IMR-90 (cell line): Measurements from ENCODE around the gene FGGY. TPM values are rescaled to one million over a fixed set of nuclear protein-coding genes. Genes with fewer than 3 reads are reported as not detected.

ENCODE experiments used
- ATAC-seq: fragments of 200-7000 bp; cut with Tn5 transposase; 2 replicates; pipeline ENCODE4 v1.9.1; 2020; ENCODE audit warnings: low read depth, mild to moderate bottlenecking, moderate library complexity
- BruUV-seq: library from RNA; stranded (reverse); fragments of 400-500 nt; replicated peaks from 2 replicates; lab custom pipeline; 2021; lab: Mats Ljungman, UMichigan
- CTCF ChIA-PET: fragments of 300-600 bp; formaldehyde crosslinking; extraction: SDS; loops from one replicate; lab custom pipeline; 2021; ENCODE audit warnings: antibody characterized with exemption; lab: Yijun Ruan, JAX
- POLR2A ChIA-PET: fragments of 300-600 bp; sonication (Branson Sonifier 250); formaldehyde crosslinking; loops from one replicate; lab custom pipeline; 2022; ENCODE audit warnings: antibody characterized with exemption; ENCODE audit not compliant: unreplicated experiment; lab: Charles Lee
- DNase-seq: peaks from one replicate; pipeline ENCODE4 v3.0.0; 2013
- H2AFZ ChIP-seq: replicated peaks from 2 replicates; pipeline ENCODE3; 2013; ENCODE audit warnings: low read length, mild to moderate bottlenecking; ENCODE audit not compliant: poor library complexity
- H2AK5ac ChIP-seq: 2 replicates; pipeline ENCODE4 v1.6.1; 2013; ENCODE audit warnings: low read depth, low read length, inconsistent platforms
- H2AK9ac ChIP-seq: replicated peaks from 2 replicates; pipeline ENCODE3; 2013; ENCODE audit warnings: mild to moderate bottlenecking, low read depth, low read length, moderate library complexity; ENCODE audit not compliant: poor library complexity
- H2BK120ac ChIP-seq: 2 replicates; pipeline ENCODE4 v1.6.1; 2013; ENCODE audit warnings: low read depth, low read length, inconsistent platforms
- H2BK15ac ChIP-seq: 3 replicates; pipeline ENCODE4 v1.6.1; 2013; ENCODE audit warnings: low read depth, low read length, inconsistent platforms
- H2BK20ac ChIP-seq: 2 replicates; pipeline ENCODE4 v1.6.1; 2013; ENCODE audit warnings: low read depth, mild to moderate bottlenecking, inconsistent platforms, low read length, moderate library complexity
- H2BK5ac ChIP-seq: 2 replicates; pipeline ENCODE4 v1.6.1; 2013; ENCODE audit warnings: mild to moderate bottlenecking, low read depth, low read length, inconsistent platforms; ENCODE audit not compliant: poor library complexity, severe bottlenecking
- H3K14ac ChIP-seq: replicated peaks from 2 replicates; pipeline ENCODE4 v1.6.1; 2013; ENCODE audit warnings: low read depth, low read length, inconsistent platforms
- H3K18ac ChIP-seq: 2 replicates; pipeline ENCODE4 v1.6.1; 2013; ENCODE audit warnings: low read depth, low read length, control low read depth
- H3K23ac ChIP-seq: 2 replicates; pipeline ENCODE4 v1.6.1; 2013; ENCODE audit warnings: low read depth, low read length, inconsistent platforms
- H3K27ac ChIP-seq: 2 replicates; pipeline ENCODE4 v1.5.1; 2013; ENCODE audit warnings: mild to moderate bottlenecking, control low read depth, low read length; ENCODE audit not compliant: insufficient read depth
- H3K27me3 ChIP-seq: 2 replicates; pipeline ENCODE4 v1.6.1; 2013; ENCODE audit warnings: low read length; ENCODE audit not compliant: control insufficient read depth, insufficient read depth
- H3K36me3 ChIP-seq: 2 replicates; pipeline ENCODE4 v1.6.1; 2013; ENCODE audit warnings: low read length, mixed read lengths; ENCODE audit not compliant: control insufficient read depth, insufficient read depth
- H3K4ac ChIP-seq: 2 replicates; pipeline ENCODE4 v1.6.1; 2013; ENCODE audit warnings: low read depth, low read length, inconsistent platforms
- H3K4me1 ChIP-seq: 2 replicates; pipeline ENCODE4 v1.6.1; 2013; ENCODE audit warnings: low read length, mixed read lengths; ENCODE audit not compliant: control insufficient read depth, insufficient read depth
- H3K4me2 ChIP-seq: 2 replicates; pipeline ENCODE4 v1.6.1; 2013; ENCODE audit warnings: low read depth, mild to moderate bottlenecking, control low read depth, low read length, moderate library complexity
- H3K4me3 ChIP-seq: 2 replicates; pipeline ENCODE4 v1.5.1; 2013; ENCODE audit warnings: low read depth, mild to moderate bottlenecking, control low read depth, low read length, moderate library complexity; ENCODE audit not compliant: insufficient read depth
- H3K56ac ChIP-seq: 2 replicates; pipeline ENCODE4 v1.6.1; 2013; ENCODE audit warnings: low read length, inconsistent platforms; ENCODE audit not compliant: insufficient read depth; ENCODE audit errors: extremely low read depth
- H3K79me1 ChIP-seq, 2 experiments: 2 replicates each; pipeline ENCODE4 v1.6.1; 2013; ENCODE audit warnings: low read length in 2 of 2, inconsistent platforms in 1 of 2, low read depth in 1 of 2
- H3K9ac ChIP-seq: 2 replicates; pipeline ENCODE4 v1.6.1; 2013; ENCODE audit warnings: low read depth, low read length, control low read depth
- H3K9me1 ChIP-seq: 2 replicates; pipeline ENCODE4 v1.6.1; 2013; ENCODE audit warnings: low read length, inconsistent platforms; ENCODE audit not compliant: insufficient read depth
- H3K9me3 ChIP-seq: 2 replicates; pipeline ENCODE4 v1.6.1; 2013; ENCODE audit warnings: low read length; ENCODE audit not compliant: control insufficient read depth, insufficient read depth
- H4K20me1 ChIP-seq: 2 replicates; pipeline ENCODE4 v1.6.1; 2013; ENCODE audit warnings: low read length, inconsistent platforms; ENCODE audit not compliant: insufficient read depth
- H4K5ac ChIP-seq: 2 replicates; pipeline ENCODE4 v1.6.1; 2013; ENCODE audit warnings: mild to moderate bottlenecking, low read depth, low read length, control low read depth
- H4K8ac ChIP-seq, 2 experiments: 2 replicates each; pipeline ENCODE4 v1.6.1; 2013; ENCODE audit warnings: low read depth in 2 of 2, low read length in 2 of 2, control low read depth in 1 of 2, inconsistent platforms in 1 of 2
- H4K91ac ChIP-seq: 2 replicates; pipeline ENCODE4 v1.6.1; 2013; ENCODE audit warnings: low read depth, low read length, inconsistent platforms; ENCODE audit not compliant: insufficient read depth
- BHLHE40 ChIP-seq: fragments of 150-350 bp; IDR thresholded peaks from 2 replicates; pipeline ENCODE4 v1.6.1; 2016; ENCODE audit warnings: mild to moderate bottlenecking, low read depth, low read length
- FOS ChIP-seq: fragments of 150-350 bp; IDR thresholded peaks from 2 replicates; pipeline ENCODE4 v1.6.1; 2016; ENCODE audit warnings: low read depth, low read length
- MAFK ChIP-seq: IDR thresholded peaks from 2 replicates; pipeline ENCODE4 v1.6.1; 2012; ENCODE audit warnings: low read depth, low read length, improper control_type of control experiment
- MAZ ChIP-seq: IDR thresholded peaks from 2 replicates; pipeline ENCODE4 v1.6.1; 2012; ENCODE audit warnings: low read depth, mild to moderate bottlenecking, low read length, improper control_type of control experiment, moderate library complexity, borderline replicate concordance
- MXI1 ChIP-seq: IDR thresholded peaks from 2 replicates; pipeline ENCODE4 v1.6.1; 2012; ENCODE audit warnings: low read depth, mild to moderate bottlenecking, low read length, moderate library complexity, borderline replicate concordance
- NFE2L2 ChIP-seq: fragments of 150-350 bp; IDR thresholded peaks from 2 replicates; pipeline ENCODE4 v1.6.1; 2016; ENCODE audit warnings: low read depth, mild to moderate bottlenecking, low read length
- POLR2A ChIP-seq: IDR thresholded peaks from 2 replicates; pipeline ENCODE4 v1.6.1; 2012; ENCODE audit warnings: mild to moderate bottlenecking, low read depth, low read length
- RAD21 ChIP-seq: IDR thresholded peaks from 2 replicates; pipeline ENCODE4 v1.6.1; 2012; ENCODE audit warnings: low read length, improper control_type of control experiment
- RCOR1 ChIP-seq: IDR thresholded peaks from 2 replicates; pipeline ENCODE4 v1.6.1; 2012; ENCODE audit warnings: mild to moderate bottlenecking, low read length, improper control_type of control experiment; ENCODE audit not compliant: insufficient replicate concordance
- SMC3 ChIP-seq: fragments of 150-350 bp; IDR thresholded peaks from 2 replicates; pipeline ENCODE4 v1.6.1; 2016; ENCODE audit warnings: low read depth, mild to moderate bottlenecking, antibody characterized with exemption, low read length, moderate library complexity
- WGBS, 2 experiments: methylation state at CpG; one replicate each; pipeline versions ENCODE4 v1.1.5 to v1.1.7; 2013; ENCODE audit warnings: missing lambda C conversion rate in 2 of 2; ENCODE audit not compliant: insufficient read length in 1 of 2; ENCODE audit errors: extremely low coverage in 2 of 2; 5-methylcytosine and 5-hydroxymethylcytosine counted together
- dilution Hi-C: fragments of 300-500 bp; cut with HindIII; formaldehyde crosslinking; loops from one replicate; pipeline ENCODE4 v1.14.3; 2018; ENCODE audit warnings: low sequenced_read_pairs; ENCODE audit not compliant: unreplicated experiment
- in situ Hi-C: fragments of 300-500 bp; cut with MboI; formaldehyde crosslinking; loops from 3 replicates; pipeline ENCODE4 v1.14.3; 2019; ENCODE audit warnings: low sequenced_read_pairs, inconsistent platforms, mixed read lengths
- intact Hi-C: fragments of 100-400 bp; cut with micrococcal nuclease; formaldehyde crosslinking; loops from 2 replicates; pipeline ENCODE4 v1.10.0; 2022
- polyA plus RNA-seq, 3 experiments: library from polyadenylated mRNA; depleted of rRNA; stranded (reverse); fragments of >200 nt; gene quantifications; 2 replicates each; pipeline ENCODE4 v1.2.3, GENCODE V29; 2012; ENCODE audit warnings: low replicate concordance in 1 of 3
- total RNA-seq: library from RNA; depleted of rRNA; stranded (reverse); fragments of >200 nt; gene quantifications from 2 replicates; pipeline ENCODE4 v1.2.3, GENCODE V29; 2012
- TF ChIP-seq, protein P1 (sequence below): conservative IDR thresholded peaks from 2 replicates; pipeline ENCODE4 v1.5.1; 2012; ENCODE audit warnings: mild to moderate bottlenecking, low read depth, low read length, improper control_type of control experiment
- TF ChIP-seq, protein P2 (sequence below): fragments of 150-350 bp; IDR thresholded peaks from 2 replicates; pipeline ENCODE4 v1.6.1; 2017; ENCODE audit warnings: mild to moderate bottlenecking, antibody characterized with exemption, low read length, low read depth
- TF ChIP-seq, protein P3 (sequence below): fragments of 150-350 bp; IDR thresholded peaks from 2 replicates; pipeline ENCODE4 v1.6.1; 2016; ENCODE audit warnings: low read depth, mild to moderate bottlenecking, low read length, moderate library complexity, borderline replicate concordance

The FGGY gene
- total and polyA plus RNA-seq, 2 of the 4 experiments (the other 2 are of a cell fraction) = 5.6 to 14.0 TPM

DNA sequence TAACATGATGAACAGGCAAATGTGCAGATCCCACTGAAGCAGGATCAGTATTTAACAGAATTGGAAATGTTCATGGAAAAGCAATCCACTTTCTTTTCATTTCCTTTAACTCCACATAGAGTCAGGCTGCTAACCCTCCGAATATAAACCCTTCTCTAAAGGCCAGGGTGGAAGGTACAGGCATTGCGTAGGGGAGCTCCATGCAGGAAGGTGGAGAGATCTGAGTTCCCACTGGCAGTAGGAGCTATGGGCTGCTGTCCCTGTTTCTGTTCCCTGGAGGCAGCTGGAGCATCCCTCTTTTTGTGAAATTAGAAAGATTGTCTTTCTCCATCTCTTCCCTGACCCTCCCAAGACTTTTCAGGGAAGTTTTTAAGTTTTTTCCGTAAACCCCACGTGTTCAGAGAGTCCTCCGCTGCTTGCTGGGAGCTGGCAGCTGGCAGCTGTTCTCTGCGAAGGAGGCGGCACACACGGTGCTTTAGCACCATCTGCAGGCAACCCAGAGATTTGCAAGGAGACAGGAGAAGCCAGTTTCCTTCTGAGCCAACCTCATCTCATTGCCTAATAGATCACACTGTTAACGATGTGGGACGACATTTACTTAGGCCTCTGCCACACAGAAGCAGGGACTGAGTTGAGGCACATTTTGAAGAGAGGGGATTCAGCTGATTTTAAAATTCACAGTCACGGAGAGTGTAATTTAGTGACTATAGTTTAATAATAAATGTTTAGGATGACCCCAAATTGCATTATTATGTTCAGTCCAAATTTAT lies 462.4 kb downstream of the FGGY start:
- peak overlapping the region; percentile 81 for H4K91ac ChIP-seq
- H2BK5ac ChIP-seq = peak overlapping the region; percentile 20
- in situ Hi-C loops (loop anchor here (5.0 to 25.0 kb wide), 3 partner anchors 972 to 1247 kb away; no protein-coding TSS in a partner anchor), dilution Hi-C loops (loop anchor here (25.0 kb wide), 1 partner anchor 1022 kb away; no protein-coding TSS in a partner anchor), intact Hi-C loops (loop anchor here (1.0 to 10.0 kb wide), 8 partner anchors 60 to 1215 kb away; partner anchors contain the start of gene OMA1)
- ChIA-PET CTCF (interaction anchor here (0.5 to 3.3 kb wide), 22 partner anchors 9 to 1244 kb away, joined by 3 to 16 read pairs (median 4); no protein-coding TSS in a partner anchor), POLR2A (no interaction called here)
- peak overlapping the region; percentile 23 for H2AK5ac ChIP-seq
- no peaks in the 10 kb centered on the region for H3K9me1 ChIP-seq
- no TSS peak for BruUV-seq
- ATAC-seq (peak; percentile 97), DNase-seq (peak; percentile 83)
- no peaks in the 10 kb centered on the region for H4K20me1 ChIP-seq
- H4K8ac ChIP-seq = peak overlapping the region; percentile 68 to 85
- peak overlapping the region; percentile 94 for H2BK120ac ChIP-seq
- no peaks in the 10 kb centered on the region for H3K9me3 ChIP-seq
- peak overlapping the region; percentile 60 for H2AK9ac ChIP-seq
- H4K5ac ChIP-seq = peak overlapping the region; percentile 89
- peak overlapping the region; percentile 87 for H3K4ac ChIP-seq
- peak overlapping the region; percentile 97 for H2BK20ac ChIP-seq
- peak overlapping the region; percentile 58 for H3K4me2 ChIP-seq
- H3K18ac ChIP-seq = peak overlapping the region; percentile 89
- H3K27ac ChIP-seq = peak overlapping the region; percentile 60
- peak overlapping the region; percentile 91 for H2AFZ ChIP-seq
- H3K36me3 ChIP-seq = no peaks in the 10 kb centered on the region
- H3K27me3 ChIP-seq = no peaks in the 10 kb centered on the region; the same call in 1 of the 2 replicates
- H2BK15ac ChIP-seq = peak overlapping the region; percentile 77; the same call in 2 of the 3 replicates
- H3K14ac ChIP-seq = peak overlapping the region; percentile 87
- peak overlapping the region; percentile 59 for H3K56ac ChIP-seq
- peak overlapping the region; percentile 54 for H3K9ac ChIP-seq
- no peaks in the 10 kb centered on the region for H3K79me1 ChIP-seq
- H3K4me1 ChIP-seq = peaks cover 2% of the 10 kb centered on the region; the same call in 1 of the 2 replicates
- WGBS, 2 experiments = 0% methylated on average over 3 of the region's 11 CpGs; no CpG with 5 or more reads in 1 of the 2 experiments
- peak overlapping the region; percentile 75 for H3K23ac ChIP-seq
- H3K4me3 ChIP-seq = no peak overlapping the region
- no peak for TF ChIP-seq NFE2L2
- peak; percentile 98 for TF ChIP-seq SMC3
- peak; percentile 79 for TF ChIP-seq POLR2A
- TF ChIP-seq MAFK = no peak
- peak; percentile 92 for TF ChIP-seq MXI1
- 0 out of 2 replicates have a peak, but pooled peaks have one; percentile 7 for TF ChIP-seq FOS
- no peak for TF ChIP-seq BHLHE40
- TF ChIP-seq, protein P1, sequence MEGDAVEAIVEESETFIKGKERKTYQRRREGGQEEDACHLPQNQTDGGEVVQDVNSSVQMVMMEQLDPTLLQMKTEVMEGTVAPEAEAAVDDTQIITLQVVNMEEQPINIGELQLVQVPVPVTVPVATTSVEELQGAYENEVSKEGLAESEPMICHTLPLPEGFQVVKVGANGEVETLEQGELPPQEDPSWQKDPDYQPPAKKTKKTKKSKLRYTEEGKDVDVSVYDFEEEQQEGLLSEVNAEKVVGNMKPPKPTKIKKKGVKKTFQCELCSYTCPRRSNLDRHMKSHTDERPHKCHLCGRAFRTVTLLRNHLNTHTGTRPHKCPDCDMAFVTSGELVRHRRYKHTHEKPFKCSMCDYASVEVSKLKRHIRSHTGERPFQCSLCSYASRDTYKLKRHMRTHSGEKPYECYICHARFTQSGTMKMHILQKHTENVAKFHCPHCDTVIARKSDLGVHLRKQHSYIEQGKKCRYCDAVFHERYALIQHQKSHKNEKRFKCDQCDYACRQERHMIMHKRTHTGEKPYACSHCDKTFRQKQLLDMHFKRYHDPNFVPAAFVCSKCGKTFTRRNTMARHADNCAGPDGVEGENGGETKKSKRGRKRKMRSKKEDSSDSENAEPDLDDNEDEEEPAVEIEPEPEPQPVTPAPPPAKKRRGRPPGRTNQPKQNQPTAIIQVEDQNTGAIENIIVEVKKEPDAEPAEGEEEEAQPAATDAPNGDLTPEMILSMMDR = peak; percentile 98
- TF ChIP-seq, protein P2, sequence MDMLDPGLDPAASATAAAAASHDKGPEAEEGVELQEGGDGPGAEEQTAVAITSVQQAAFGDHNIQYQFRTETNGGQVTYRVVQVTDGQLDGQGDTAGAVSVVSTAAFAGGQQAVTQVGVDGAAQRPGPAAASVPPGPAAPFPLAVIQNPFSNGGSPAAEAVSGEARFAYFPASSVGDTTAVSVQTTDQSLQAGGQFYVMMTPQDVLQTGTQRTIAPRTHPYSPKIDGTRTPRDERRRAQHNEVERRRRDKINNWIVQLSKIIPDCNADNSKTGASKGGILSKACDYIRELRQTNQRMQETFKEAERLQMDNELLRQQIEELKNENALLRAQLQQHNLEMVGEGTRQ = peak; percentile 78
- no peak for TF ChIP-seq RCOR1
- peak; percentile 100 for TF ChIP-seq RAD21
- TF ChIP-seq MAZ = peak; percentile 41; the same call in 1 of the 2 replicates
- TF ChIP-seq, protein P3, sequence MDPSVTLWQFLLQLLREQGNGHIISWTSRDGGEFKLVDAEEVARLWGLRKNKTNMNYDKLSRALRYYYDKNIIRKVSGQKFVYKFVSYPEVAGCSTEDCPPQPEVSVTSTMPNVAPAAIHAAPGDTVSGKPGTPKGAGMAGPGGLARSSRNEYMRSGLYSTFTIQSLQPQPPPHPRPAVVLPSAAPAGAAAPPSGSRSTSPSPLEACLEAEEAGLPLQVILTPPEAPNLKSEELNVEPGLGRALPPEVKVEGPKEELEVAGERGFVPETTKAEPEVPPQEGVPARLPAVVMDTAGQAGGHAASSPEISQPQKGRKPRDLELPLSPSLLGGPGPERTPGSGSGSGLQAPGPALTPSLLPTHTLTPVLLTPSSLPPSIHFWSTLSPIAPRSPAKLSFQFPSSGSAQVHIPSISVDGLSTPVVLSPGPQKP = no peak
